Myocyte (in vitro differentiated cells): ENCODE data around the gene DIAPH2. TPM values are rescaled to one million over a fixed set of nuclear protein-coding genes. Genes with fewer than 3 reads are reported as not detected.
A peak's percentile ranks its signal among the peaks of the same experiment; 100 is the strongest.

Source experiments
- DNase-seq: peaks from one replicate; pipeline ENCODE4 v3.0.0-alpha.2; 2012; ENCODE audit warnings: low read depth
- total RNA-seq: library from RNA; depleted of rRNA; stranded (reverse); fragments of >200 nt; gene quantifications from 2 replicates; pipeline ENCODE4 v1.2.3, GENCODE V29; 2014

DIAPH2 gene
- total RNA-seq, 1 donor from 2014 or later, result 6.4 TPM

DNA sequence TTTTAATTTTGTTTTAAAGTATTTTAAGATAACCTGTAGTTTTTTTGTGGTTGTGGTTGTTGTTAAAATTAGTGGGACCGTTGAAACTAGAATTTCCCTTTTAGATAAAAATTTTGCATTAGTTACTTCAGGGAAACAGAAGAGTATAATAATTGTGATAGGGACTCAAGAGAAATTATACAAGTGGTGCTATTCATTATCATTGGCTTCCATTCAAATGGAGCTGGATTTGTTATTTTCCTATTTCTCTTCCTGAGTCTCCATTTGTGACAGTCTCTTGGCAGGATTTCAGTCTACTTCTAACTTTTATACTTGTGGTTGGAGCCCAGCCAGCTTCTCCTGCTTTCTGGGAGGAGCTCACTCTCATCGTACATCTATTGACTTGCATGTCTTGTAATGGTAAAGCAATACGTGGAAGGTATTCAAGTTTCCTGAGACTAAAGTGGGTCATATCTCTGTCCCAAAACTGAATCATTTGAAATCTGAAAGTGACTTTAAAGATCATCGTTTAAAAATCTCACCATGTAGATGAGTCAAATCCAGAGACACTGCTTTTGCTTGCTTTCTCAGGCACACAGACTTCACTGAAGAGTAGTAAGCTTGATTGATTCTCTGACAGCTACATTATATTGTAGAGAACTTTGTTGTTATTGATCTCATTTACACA lies 354.9 kb downstream of the DIAPH2 start:
- peak; percentile 45 for DNase-seq

DNA sequence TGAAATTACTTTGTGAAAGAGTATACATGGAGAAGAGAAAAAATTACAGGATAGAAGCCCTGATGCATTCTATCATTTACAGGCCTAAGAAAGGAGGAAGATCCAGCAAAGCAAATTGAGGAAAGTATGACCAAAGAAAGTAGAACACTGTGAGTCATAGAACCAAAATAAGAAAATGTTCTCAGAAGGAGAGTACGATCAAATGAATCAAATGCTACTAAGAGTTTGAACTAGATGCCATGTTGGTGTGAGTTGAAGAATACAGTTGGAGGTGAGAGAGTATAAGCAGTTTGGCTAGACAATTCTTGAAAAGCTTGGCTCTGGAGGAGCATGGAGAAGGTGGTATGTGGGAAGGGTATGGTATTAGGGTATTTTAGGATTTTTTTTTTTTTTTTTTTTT lies 360.8 kb downstream of the DIAPH2 start:
- DNase-seq, result peak; percentile 6

DNA sequence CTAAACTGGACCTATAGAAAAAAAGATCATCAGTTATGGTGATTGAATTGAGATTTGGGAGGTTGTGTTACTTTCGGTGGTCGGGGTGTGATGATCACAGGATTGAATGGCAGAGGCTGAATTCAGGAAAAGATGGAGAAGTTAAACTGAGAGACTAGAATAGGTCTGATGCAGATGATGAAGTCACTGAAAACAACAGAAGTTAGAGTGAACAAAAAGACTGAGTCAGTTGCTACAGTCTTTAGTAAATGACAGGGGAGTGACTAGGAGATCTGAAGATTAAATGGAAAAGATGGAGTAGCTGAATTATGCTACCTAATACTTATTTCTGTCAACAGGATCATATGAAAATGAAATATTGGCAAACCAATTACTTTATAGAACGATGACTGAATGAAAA lies 362.2 kb downstream of the DIAPH2 start:
- DNase-seq, result no peak

DNA sequence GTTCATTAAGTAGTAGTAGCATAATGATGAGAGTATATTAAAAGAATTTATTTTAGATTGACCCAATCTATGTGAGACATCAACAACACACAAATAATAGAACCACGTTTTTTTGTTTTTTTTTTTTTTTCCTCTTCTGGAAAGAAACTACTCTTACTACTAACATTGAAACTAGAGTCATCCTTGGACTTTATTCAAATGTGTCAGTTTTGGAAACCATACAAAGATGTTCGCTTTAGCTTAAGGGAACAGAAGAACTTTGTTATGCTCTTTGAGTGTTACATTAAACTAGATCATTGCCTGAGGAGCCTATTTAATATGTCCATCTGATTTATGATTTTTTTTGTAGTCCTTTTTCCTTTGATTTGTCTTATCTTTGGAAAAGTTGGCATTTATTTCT lies 365.8 kb downstream of the DIAPH2 start:
- peak; percentile 1 for DNase-seq

DNA sequence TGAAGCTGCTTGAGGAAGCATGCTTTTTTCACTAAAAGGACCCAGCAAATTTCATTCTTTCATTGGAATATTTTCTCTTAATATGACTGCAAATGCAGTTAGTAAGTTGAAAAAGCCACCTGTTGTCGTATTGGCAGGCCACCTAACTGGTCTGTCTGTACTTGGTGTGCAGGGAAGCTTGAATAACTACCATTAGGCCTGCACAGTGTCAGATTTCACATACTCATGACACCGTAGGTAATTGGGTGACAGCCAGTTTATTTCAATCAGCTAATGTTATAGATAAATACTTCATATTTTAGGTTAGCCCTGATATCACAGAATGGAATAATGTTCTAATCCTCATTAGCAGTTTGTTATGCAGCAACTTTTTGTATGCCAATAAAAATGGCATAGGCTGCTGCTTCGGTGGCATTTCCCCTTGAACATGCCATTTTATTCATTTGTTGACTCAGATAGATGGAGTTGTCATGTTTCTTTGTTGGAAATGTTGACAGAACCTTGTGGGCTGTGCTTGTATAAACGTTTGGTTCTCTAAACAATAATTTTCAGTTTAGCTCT lies 372.8 kb downstream of the DIAPH2 start:
- peak; percentile 13 for DNase-seq

DNA sequence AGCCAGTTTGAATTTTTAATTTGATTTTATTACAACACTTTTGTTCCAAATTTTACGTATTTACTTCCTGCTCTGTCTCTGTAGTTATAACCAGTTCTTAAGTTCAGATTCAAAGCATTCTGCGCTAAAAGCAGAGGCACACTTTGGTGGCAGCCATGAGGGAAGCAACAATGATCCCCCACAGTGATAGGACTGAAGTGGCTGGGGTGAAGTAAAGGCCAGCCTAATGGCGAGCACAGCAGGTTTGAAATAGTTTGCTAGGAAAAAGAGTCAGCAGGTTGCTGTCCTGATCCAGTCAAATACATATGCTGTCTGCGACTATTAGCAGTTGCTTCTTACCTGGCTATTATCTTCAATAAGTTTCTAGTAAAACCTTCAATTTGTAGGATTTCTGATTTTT lies 375.4 kb downstream of the DIAPH2 start:
- no peak for DNase-seq

DNA sequence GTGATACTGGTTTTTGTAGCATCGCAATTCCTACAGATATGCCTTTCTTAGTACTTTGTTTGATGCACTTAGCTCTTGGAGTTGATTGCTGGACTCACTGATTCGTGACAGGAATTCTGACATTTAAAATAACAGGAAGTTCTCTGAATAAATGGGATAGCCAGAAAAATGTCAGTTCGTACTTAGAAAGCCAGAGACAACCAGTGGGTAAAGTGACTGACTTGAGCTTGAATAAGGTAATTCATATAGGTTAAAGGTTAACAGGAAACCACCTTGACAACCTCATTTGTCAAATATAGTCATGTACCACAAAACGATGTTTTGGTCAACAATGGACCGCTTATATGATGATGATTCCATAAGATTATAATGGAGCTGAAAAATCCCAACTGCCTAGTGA lies 380.4 kb downstream of the DIAPH2 start:
- no peak for DNase-seq

DNA sequence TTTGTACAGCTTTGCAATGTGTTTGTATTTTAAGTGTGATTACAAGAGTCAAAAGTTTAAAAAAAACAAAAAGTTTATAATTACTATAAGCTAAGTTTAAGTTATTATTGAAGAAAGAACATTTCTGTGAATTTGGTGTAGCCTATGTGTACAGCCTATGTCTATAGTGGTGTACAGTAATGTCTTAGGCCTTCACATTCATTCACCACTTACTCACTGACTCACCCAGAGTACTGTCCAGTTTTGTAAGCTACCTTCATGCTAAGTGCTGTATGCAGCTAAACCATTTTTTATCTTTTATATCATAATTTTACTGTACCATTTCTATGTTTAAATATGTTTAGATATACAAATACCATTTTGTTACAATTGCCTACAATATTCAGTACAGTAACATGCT lies 381.3 kb downstream of the DIAPH2 start:
- no peak for DNase-seq

DNA sequence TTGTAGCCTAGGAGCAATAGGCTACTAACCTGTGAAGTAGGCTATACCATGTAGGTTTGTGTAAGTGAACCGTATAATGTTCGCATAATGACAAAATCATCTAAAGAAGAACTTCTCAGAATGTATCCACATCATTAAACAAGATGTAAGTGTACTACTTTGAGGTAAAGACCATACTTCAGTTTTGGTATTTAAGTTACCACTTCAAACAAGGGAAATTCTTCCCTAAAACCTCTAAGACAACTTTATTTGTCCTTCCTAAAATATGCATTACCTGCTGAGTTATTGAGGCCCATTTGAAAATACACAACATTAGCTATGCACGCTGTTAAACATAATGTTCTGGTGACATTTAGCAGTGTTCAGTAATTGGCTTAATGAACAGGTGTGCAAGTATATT lies 381.7 kb downstream of the DIAPH2 start:
- DNase-seq, result no peak

DNA sequence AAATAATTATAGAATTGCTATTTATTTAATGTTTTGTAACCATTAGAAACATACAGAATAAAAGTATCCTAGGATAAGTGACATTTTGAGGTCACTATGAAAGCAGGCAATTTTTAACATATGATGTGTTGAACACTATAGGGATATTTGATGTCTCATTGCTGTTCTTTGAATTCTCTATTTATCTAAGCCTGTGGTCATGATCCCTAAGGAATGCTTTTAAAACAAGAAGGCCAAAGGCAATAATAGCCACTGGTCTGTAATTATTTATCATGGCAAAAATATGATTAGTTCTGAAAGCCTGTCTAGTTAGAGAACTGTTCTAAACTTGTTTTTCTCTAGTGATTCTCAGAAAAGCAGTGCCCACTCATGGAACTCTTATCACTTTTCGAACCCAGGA lies 385.7 kb downstream of the DIAPH2 start:
- DNase-seq, result no peak

DNA sequence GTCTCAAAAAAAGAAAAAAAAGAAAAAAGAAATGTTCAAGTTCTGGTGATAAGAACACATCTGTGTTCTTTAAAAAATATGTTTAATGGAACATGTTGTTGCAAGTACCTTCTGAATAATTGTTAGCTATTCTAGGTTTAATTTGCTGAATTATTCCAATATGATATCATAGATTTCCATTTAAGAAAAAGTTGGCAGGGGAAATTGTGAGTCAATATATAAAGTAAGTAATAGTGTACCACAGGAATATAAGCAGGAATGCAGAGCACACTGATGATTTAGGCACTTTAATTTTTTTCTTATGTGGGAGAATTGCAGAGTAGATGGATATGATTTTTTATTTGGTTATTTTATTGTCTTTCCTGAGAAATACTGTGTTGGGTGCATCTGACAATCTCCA lies 389.8 kb downstream of the DIAPH2 start:
- no peak for DNase-seq

DNA sequence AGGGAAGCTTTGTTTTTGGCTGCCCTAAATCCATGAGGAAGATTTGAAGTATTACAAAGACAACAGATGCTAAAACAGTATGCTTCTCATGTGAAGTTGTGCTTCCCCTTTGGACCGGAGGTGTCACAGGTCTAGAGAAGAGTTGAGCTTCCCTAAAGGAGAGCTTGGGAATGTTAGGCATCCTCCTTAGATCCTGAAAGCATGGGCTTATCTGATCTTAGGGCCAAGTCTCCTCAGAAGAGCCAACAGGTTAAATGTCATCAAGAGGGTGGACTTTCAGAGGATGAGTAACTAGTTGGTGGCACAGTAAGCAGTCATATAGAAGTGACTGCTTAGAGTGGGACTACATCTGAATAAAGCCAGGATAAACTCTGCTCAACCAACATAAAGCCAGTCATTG lies 404.5 kb downstream of the DIAPH2 start:
- DNase-seq, result no peak

DNA sequence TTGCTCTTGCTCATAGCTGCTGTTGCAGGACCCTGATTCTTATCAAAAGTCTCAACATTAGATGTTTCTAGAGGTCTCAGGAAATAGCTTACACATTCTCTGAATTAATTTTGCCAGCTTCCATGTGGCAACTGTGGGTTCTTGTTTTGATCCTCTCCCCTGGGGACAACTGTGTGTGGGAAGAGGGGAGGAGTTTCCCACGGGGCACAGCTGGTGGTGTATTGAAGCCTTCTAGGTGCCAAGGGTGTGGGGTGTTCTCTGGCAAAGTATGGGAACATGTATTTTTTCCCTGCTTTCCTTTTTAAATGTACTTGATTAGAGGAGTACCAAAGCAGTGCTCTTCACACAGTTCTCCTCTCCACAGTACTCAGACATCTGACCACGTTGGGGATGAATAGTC lies 411.7 kb downstream of the DIAPH2 start:
- DNase-seq, result peak; percentile 30

DNA sequence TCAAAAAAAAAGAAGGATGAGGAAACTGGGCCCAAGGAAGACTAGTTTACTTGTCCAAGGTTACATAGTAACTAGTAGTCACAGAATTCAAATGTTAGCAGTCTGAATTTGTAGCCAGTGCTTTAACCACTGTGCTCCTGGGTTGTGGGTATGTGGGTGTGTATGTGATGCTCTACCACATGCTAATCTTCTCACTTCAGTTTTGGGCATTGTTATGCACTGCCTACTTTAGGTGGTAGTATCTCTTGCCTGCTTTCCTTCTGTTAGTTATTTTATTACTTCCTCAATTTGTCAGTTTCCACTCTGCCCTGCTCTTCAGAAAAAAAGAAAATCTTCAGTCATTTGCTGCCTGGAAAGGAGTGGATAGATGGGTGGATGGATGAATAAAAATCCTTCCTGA lies 418.3 kb downstream of the DIAPH2 start:
- no peak for DNase-seq

DNA sequence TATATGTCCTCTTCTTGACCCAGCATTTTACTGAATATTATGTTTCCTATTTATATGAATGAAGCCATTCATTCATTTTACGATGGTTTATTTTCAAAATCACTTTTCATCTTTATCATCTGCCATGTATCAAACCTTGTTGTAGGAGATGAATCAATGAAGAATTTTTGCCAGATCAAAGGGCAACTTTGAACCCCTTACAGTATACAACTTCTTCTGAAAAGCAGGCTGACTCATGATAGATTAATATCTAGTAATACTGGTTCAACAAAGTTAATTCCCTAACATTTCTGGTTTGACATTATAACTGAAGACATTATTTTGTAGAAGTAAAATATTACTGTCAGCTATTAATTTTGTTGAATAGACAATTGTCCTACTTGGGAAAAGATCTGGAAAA lies 425.1 kb downstream of the DIAPH2 start:
- no peak for DNase-seq

DNA sequence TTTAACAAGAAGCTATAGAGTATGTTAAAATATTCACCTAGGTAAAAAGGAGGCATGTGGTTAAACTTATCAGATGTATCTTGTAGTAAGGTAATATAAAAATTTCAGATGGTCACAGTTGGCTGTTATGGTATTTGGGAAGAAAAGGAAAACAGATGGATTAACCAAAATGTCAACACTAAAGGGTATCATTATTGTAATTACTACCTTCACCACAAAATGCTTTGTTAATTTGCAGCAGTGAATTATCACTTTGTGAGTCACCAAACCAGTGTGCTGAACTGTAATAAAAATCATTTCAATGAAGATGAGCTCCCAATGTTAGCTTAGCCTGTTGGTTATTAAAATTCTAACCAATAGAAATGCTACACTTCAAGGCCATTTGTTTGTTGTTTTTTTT lies 432.9 kb downstream of the DIAPH2 start:
- no peak for DNase-seq

DNA sequence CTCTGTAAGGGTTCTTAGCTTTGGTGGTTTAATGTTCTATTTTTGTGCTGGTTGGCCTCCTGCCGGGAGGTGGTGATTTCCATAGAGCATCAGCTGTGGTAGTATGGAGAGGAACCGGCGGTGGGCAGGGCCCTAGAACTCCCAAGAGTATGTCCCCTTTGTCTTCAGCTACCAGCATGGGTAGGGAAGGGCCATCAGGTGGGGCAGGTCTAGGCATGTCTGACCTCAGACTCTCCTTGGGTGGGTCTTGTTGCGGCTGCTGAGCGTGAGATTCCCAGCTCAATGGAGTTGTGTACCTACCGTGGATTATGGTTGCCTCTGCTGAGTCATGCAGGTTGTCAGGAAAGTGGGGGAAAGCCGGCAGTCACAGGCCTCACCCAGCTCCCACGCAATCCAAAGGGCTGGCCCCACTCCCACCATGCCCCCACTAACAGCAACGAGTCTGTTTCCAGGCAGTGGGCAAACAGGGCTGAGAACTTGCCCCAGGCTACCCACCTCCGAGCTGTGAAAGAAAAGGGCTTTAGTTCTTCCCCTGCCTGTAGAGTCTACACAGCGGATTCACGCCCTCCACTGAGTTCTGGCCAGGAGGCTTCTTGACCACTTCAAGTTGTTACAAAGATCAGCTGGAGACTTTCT lies 434.9 kb downstream of the DIAPH2 start:
- no peak for DNase-seq

DNA sequence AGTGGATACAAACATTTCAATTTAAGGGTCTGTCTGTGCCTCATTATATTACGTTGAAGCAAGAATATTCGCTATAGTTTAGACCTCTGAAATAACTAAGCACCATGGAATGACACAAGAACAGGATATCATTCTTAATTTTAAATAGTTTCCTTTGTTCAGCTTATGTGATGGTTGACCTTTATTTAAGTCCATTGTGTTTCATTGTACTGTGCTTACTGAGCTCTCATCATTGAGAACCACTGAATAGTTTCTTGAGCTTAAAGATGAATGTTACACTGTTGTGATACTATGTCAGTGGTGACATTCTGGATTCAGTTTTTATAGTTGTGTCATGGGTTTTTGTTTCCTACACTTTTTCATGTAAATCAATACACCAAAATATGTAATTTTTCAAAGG lies 438.4 kb downstream of the DIAPH2 start:
- no peak for DNase-seq

DNA sequence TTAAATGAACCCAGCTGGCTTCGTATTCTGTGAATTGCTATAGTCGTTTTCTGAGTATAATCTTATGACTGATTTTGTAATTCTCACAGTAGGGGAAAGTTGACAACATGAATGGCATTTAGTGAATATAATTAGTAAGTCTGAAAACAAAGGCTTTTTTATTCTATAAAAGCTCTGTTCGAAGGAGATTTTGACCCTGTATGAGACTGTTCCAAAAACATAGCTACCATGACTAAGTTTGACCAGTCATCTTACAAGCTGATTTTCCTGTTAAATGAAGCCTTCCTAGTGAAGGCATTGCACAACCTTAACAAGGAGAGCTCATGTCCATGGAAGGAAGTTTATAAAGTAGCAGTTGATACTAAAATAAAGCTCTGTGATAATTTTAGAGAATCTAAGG lies 441.4 kb downstream of the DIAPH2 start:
- DNase-seq, result no peak

DNA sequence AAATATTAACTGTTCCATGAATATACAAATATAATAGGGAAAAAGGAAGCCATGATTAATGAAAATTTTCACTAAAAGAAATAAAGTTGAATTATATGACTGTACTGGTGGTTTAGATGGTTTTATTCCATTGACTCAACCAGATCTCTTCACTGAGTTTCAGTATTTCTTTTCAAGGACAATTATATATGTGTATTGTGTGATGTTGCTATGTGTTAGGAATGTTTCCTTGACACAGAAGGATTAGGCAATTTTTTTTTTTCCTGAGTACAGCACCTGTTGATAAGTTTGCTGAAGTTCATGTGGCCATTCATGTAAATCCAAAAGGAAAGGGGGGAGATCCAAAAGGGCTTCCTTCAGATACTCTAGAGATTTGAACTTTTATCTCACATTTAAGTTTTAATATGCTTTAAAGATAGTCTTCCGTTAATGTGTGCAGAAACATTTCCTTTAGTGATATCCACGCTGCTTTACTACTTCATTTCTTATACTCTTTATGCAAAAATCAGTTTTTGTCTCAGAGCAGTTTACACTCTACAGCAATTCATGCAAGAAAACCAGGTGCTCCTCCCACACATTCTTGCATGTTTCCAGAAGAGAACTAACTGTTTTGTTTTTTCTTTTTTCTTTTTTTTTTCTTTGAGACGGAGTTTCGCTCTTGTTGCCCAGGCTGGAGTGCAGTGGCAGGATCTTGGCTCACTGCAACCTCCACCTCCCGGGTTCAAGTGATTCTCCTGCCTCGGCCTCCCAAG lies 448.2 kb downstream of the DIAPH2 start:
- no peak for DNase-seq

DNA sequence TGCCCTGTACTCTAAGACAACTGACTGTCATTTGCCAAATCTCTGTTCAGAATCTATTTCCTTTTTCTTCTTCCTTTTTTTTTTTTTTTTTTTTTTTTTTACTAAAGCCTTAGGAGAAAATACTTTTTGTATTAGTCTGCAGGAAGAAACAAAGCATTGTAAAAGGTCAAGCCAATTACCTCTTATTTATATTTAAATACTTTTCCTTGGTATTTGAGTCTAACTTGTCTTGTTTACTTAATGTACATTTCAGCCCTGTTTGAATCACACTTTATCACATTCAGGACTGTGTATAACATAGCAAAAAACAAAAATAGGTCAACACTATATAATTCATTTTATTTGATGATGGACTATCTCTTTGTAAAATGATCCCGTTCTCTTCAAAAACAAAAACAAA lies 461.3 kb downstream of the DIAPH2 start:
- DNase-seq, result no peak

DNA sequence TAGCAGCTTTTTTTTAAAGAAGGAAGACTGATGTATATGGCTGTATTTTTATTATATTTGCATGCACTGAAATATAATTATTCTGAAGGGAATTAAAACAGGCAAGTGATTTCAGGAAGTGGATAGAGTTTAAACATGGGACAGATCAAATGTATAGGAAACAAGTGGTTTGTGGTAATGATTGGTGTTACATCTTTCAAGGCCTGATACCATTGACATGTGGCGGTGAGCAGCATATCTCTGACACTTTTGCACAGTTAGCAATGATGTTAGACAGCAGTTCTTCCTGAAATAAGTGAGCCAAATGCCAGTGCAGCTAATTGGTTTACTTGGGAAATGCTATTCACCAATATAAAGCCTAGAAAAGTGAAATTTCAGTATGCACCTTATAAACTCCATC lies 471.2 kb downstream of the DIAPH2 start:
- DNase-seq, result no peak
